Measurements from ENCODE around the gene SGF29. TPM values are rescaled to one million over a fixed set of nuclear protein-coding genes. Genes with fewer than 3 reads are reported as not detected.

The SGF29 gene
- total RNA-seq, 1 donor from 2014 or later: 21.6 TPM

DNA sequence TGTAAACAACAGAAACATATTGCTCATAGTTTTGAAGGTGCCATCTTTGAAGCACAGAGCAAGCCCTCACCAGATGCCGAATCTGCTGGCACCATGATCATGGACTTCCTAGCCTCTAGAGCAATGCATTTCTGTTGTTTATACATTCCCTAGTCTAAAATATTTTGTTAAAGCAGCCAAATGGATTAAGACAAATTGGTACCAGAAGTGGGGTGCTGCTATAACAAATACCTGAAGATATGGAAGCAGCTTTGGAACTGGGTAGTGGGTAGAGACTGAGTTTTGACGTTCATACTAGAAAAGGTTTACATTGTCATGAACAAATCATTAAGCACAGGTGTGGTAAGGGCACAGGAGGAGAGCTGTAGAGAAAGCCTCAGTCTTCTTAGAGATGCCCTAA lies 13.6 kb downstream of the SGF29 start:
- peaks cover 7% of the 10 kb centered on the region for H3K4me1 Mint-ChIP-seq
- TF ChIP-seq, protein P1, sequence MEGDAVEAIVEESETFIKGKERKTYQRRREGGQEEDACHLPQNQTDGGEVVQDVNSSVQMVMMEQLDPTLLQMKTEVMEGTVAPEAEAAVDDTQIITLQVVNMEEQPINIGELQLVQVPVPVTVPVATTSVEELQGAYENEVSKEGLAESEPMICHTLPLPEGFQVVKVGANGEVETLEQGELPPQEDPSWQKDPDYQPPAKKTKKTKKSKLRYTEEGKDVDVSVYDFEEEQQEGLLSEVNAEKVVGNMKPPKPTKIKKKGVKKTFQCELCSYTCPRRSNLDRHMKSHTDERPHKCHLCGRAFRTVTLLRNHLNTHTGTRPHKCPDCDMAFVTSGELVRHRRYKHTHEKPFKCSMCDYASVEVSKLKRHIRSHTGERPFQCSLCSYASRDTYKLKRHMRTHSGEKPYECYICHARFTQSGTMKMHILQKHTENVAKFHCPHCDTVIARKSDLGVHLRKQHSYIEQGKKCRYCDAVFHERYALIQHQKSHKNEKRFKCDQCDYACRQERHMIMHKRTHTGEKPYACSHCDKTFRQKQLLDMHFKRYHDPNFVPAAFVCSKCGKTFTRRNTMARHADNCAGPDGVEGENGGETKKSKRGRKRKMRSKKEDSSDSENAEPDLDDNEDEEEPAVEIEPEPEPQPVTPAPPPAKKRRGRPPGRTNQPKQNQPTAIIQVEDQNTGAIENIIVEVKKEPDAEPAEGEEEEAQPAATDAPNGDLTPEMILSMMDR (IDR thresholded peaks at IDR 0.05; ENCODE audit: unreplicated experiment): no peak
- H3K27ac Mint-ChIP-seq: no peak overlapping the region
- no peak for DNase-seq (ENCODE audit: low spot score in 2 of 2, unreplicated experiment in 2 of 2)
- no peak overlapping the region for H3K4me3 Mint-ChIP-seq
- H3K36me3 Mint-ChIP-seq: peaks cover 22% of the 10 kb centered on the region
- peaks cover 12% of the 10 kb centered on the region for H3K9me3 Mint-ChIP-seq
- H3K27me3 Mint-ChIP-seq (ENCODE audit: low read depth): no peaks in the 10 kb centered on the region

DNA sequence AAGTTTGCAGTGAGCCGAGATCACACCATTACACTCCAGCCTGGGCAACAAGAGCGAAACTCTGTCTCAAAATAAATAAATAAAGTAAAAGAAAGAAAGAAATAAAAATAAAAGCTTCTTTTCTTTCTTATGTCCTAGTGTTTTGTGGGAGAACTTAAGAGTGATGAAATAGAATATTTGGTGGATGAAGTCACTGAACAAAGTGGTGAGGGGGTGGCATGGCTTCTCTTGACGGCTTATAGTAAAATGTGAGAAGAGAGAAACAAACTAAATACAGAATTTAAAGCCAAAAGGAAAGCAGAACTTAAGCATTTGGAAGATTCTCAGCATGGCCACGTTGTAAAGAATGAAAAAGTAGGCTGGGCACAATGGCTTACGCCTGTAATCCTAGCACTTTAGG lies 15.3 kb downstream of the SGF29 start:
- H3K4me3 Mint-ChIP-seq: no peak overlapping the region
- H3K4me1 Mint-ChIP-seq: peaks cover 24% of the 10 kb centered on the region
- no peaks in the 10 kb centered on the region for H3K27me3 Mint-ChIP-seq (ENCODE audit: low read depth)
- no peak overlapping the region for H3K27ac Mint-ChIP-seq
- peaks cover 22% of the 10 kb centered on the region for H3K36me3 Mint-ChIP-seq
- TF ChIP-seq, protein P1 (IDR thresholded peaks at IDR 0.05; ENCODE audit: unreplicated experiment): no peak
- no peak for DNase-seq (ENCODE audit: low spot score in 2 of 2, unreplicated experiment in 2 of 2)
- H3K9me3 Mint-ChIP-seq: peaks cover 12% of the 10 kb centered on the region

DNA sequence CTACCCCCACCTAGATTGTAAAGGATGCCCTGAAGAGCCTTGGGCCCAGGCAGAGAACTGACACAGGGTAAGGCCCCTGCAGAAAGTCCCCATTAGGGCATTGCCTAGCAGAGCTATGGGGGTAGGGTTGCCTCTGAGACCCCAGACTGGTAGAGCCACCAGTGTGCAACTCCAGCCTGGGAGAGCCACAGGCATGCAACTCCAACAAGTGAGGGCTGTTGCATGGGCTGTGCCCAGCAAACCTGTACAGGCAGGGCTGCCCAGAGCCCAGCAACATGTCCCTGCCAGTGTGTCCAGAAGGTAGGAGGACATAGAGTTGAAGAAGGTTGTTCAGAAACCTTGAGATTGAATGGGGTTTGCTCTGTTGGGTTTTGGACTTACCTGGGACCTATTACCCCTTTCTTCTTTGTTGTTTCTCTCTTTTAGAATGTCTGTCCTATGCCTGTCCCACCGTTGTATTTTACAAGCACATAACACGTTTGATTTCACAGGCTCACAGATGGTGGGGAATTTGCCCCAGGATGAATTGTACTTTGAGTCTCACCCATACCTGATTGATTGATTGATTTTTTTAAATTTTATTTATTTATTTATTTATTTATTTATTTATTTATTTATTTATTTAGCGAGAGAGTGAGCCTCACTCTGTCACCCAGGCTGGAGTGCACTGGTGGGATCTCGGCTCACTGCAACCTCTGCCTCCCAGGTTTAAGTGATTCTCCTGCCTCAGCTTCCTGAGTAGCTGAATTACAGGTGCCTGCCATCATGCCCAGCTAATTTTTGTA lies 16.4 kb downstream of the SGF29 start:
- no peak for DNase-seq (ENCODE audit: low spot score in 2 of 2, unreplicated experiment in 2 of 2)
- Mint-ChIP-seq H3K27ac (no peak overlapping the region), H3K4me3 (no peak overlapping the region), H3K4me1 (peaks cover 24% of the 10 kb centered on the region), H3K9me3 (peaks cover 12% of the 10 kb centered on the region), H3K36me3 (peaks cover 21% of the 10 kb centered on the region), H3K27me3 (ENCODE audit: low read depth) (no peaks in the 10 kb centered on the region)
- TF ChIP-seq, protein P1 (IDR thresholded peaks at IDR 0.05; ENCODE audit: unreplicated experiment): no peak

DNA sequence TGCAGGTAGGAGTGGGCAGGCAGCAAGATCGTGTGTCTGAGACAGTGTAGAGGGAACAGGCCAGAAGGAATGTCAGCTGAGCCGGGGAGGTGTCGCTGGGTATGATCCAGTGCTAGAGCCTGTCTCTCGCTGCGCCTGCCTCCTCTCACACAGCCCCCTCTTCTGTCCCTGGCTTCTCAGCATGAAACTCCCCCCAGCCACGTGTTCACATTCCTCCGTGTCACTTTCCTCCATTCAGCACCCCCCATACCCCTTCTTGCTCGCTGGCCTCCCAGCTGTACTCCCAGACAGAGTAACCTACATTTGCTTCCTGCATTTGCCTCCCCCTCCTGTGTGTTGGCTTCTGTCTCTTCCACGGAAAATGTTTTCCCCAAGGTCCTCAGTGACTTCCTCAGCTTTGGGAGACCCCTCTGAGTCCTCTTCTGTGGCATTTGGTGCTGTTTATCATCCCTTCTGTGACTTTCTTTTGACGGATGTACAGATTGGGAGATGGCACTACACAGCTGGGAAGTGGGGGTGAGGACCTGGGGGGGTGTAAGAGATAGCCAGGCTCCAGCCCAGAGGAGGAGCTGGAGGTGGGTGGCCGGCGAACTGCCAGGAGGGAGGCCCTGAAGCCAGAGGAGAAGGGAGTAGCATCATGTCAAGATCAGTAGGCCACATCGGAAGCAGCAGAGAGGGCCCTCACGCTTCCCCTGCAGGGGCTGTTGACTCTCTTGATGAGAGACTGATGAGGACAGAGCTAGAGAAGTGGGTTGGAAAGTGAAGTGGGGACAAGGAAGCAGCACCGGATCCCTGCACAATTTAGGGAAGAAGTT lies 19.2 kb downstream of the SGF29 start:
- Mint-ChIP-seq H3K4me1 (peaks cover 24% of the 10 kb centered on the region), H3K36me3 (peaks cover 10% of the 10 kb centered on the region), H3K27me3 (ENCODE audit: low read depth) (no peaks in the 10 kb centered on the region), H3K9me3 (no peaks in the 10 kb centered on the region), H3K27ac (peak overlapping the region; percentile 87), H3K4me3 (peak overlapping the region; percentile 24)
- TF ChIP-seq, protein P1 (IDR thresholded peaks at IDR 0.05; ENCODE audit: unreplicated experiment): no peak
- peak; percentile 37 to 70 for DNase-seq (ENCODE audit: low spot score in 2 of 2, unreplicated experiment in 2 of 2)

DNA sequence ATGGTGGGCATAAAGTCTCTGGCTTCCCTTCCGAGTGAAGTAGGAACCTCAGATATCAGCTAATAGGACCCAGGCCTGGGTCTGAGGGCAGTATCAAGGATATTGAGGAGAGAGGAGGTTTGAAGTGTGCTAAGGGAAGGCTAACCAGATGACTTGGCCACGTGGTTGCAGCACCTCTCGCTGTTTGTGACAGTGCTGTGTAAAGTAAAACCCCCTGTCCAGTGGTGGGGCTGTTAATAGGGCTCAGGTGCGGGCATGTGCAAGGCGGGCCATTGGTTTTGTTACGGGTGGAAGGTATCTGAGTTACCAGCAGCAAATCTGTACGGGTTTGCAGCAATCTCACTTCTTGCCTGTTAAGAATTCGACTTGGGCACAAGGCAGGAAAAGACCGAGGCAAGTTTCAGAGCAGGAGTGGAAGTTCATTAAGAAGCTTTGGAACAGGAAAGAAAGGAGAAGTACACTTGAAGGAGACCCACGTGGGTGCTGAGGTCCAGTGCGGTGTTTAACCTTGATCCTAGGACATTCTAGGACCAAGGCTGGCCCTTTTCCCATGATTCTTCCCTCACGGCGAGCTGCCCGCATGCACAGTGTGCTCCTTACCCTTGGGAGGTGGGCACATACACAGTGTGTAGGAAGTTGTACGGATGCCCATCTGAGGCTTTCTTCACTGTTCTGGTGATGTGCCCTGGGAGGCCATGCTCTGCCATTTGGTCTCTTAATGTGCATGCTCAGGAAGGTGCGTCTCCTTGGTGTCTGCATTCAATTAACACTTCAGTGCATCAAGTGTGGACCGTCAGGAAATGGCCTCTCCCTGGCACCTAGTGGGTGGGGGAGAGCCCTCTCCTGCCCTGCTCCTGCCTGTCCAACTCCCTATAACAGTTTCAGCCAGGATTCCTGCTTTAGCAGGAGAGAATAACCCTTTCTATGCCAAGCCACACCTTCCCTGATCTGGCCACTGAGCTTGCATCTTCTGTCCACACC lies 20.3 kb downstream of the SGF29 start:
- H3K4me1 Mint-ChIP-seq: peaks cover 24% of the 10 kb centered on the region
- H3K27me3 Mint-ChIP-seq (ENCODE audit: low read depth): no peaks in the 10 kb centered on the region
- no peak overlapping the region for H3K4me3 Mint-ChIP-seq
- no peaks in the 10 kb centered on the region for H3K9me3 Mint-ChIP-seq
- peak overlapping the region; percentile 87 for H3K27ac Mint-ChIP-seq
- TF ChIP-seq, protein P1 (IDR thresholded peaks at IDR 0.05; ENCODE audit: unreplicated experiment): no peak
- peaks cover 11% of the 10 kb centered on the region for H3K36me3 Mint-ChIP-seq
- DNase-seq (ENCODE audit: low spot score in 2 of 2, unreplicated experiment in 2 of 2): no peak

All from mesothelial cell of epicardium (in vitro differentiated cells).